Bronchus fibroblast of lung (primary cell): ENCODE measurements around the gene AXIN1. TPM values are rescaled to one million over a fixed set of nuclear protein-coding genes. Genes with fewer than 3 reads are reported as not detected.

Experiments
- total RNA-seq: library from RNA; depleted of rRNA; stranded (reverse); fragments of >200 nt; gene quantifications from 2 replicates; pipeline ENCODE4 v1.2.3, GENCODE V29; 2015

Gene AXIN1
- total RNA-seq: 18.0 and 19.0 TPM in 2 replicates

DNA sequence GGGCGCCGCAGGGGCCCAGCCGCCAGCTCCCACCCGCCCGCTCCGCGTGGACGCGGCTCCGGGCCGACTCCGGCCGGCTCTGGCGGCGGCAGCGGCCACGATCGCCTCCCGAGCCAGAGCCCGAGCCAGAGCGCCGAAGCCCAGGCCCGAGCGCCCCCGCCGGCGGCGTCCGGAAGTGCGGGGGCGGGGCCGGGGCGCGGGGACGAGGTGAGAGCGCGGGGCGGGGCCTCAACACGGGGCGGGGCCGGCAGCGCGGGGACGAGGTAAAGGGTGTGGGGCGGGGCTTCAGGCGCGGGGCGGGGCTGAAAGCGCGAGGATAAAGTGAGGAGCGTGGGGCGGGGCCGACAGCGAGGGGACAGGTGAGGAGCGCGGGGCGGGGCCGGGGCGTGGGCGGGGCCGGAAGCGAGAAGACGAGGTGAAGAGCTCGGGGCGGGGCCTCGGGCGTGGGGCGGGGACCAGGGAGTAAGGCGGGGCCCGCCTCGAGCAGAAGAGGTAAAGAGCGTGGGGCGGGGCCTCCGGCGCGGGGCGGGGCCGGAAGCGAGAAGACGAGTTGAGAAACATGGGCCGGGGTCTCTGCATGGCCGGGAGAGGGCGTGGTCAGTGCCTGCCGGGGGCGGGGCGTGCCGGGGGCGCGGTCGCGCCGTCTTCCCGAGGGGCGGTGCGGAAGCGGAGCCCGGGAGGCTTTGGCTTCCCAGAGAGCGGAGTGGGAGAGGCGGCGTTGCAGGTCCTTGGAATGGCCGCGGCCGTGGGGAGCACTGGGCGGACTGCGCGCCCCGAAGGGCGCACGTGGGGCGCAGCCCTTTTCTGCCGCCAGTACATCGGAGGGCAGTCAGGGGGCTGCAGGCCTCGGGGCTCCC is at the start of gene AXIN1:
AXIN1 (minus strand) TSS at position 177 of the 857 bp plus-strand sequence. CDS start 5,698 bp downstream, outside the sequence.

DNA sequence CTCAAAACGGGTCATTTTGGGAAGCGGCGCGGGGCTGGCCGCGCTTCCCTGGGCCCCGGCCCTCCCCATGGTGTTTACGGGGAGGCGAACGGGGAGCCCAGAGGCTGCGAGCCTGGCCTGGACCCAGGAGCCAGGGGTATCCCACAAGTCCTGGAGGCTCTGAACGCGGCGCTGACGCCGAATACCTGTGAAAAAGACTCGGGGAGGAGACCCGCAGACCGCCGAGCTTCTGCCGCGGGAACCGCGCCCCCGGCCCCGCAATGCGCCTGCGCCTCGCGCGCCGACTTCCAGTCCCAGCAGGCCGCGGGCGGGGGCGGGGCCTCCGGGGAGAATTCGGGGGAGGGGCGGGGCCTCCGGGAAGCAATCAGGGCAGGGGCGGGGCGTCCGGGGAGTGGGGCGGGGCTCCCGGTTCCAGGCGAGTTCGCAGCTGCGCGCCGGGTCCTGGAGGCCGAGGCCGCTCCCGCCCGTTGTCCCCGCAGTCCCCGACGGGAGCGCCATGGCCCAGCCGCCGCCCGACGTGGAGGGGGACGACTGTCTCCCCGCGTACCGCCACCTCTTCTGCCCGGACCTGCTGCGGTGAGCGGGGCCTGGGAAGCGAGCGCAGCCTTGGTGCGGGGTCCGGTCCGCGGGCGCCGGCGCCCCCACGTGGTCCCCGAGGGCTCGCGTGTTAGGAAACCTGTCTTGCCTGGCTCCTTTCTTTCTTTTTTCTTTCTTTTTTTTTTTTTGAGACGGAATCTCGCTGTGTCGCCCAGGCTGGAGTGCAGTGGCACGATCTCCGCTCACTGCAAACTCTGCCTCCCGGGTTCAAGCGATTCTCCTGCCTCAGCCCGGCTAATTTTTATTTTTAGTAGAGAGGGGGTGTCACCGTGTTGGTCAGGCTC is 49.2 kb upstream of the AXIN1 start, which contains the start of gene DECR2:
DECR2 (plus strand) TSS at position 418 of the 881 bp plus-strand sequence; CDS start at position 497, 79 bp downstream.

GRCh38 chr16:397135-397661 is 44.7 kb upstream of the AXIN1 start, which contains the start of gene NME4:
NME4 (plus strand) TSS chr16:397199; CDS start chr16:397223, 24 bp downstream.

DNA sequence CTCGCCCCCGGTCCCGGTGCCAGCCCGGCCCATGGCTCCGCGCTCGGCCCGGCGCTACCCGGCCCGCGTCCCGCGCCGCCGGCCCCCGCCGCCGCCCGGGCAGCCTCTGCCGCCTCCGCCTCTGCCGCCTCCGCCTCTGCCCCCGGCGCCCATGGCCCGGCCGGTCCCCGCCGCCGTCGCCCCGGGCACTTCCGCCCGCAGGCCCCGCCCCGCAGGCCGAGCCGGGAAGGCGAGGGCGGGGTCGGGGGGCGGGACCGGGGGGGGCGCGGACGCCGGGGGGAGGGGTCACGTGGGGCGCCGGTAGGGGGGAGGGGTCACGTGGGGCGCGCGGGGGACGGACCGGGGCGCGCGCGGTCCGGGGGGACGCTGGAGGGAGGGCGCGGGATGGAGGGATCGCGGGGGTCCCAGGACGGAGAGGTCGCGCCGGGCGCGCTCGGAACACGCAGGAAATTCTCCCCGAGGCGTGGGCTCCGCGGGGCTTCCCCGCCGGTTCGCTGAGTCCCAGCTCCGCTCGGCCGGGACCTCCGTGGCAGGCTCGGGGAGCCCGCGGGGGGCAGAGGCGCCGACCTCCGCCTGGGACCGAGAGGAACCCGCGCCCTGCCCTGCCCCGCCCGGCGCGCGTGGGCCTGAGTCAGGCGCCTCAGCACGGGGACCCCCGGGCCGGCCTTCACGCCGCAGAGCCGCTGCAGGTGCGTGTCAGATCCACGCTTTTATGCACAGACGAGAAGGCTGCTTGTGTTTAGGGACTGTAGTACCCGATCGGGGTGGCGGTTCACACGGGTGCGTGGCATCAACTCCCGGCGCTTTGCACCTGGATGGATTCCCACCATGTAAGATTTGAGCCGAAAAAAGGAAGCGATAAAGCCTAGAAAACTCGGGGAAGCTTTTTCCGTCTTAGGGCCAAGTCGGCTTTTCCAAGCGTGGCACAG is 29.5 kb upstream of the AXIN1 start, which contains the start of gene PGAP6:
PGAP6 (minus strand) TSS at position 190 of the 929 bp plus-strand sequence; CDS start at position 33, 157 bp downstream.

DNA sequence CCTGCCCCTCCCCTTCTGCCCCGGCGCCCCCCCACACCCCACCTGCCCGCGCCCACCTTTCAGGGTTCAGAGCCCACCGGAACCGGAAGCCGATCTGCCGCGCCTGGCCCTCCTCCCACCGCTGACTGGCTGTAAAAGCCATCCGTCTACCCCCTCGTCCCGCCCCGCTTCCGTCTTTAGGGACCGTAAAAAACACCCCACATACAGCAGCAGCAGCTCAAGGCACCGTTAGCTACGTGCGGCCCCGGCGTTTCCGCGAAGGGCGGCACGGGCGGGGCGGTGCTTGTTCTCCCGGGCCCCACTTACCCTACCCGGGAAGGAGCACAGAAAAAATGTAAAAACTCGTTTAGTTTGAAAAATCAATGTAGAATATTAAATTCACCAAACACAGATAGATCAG is 17.9 kb upstream of the AXIN1 start, which contains the start of gene MRPL28:
MRPL28 (minus strand) TSS at position 96 of the 400 bp plus-strand sequence. CDS start 320 bp downstream, outside the sequence.

GRCh38 chr16:283033-283805 is 69.3 kb downstream of the AXIN1 start, which contains the start of gene PDIA2:
PDIA2 (plus strand) TSS chr16:283164; CDS start chr16:283170, 6 bp downstream.

GRCh38 chr16:280552-280951 is 72.0 kb downstream of the AXIN1 start, which contains the start of gene ARHGDIG:
ARHGDIG (plus strand) TSS chr16:280591; CDS start chr16:280681, 90 bp downstream.

DNA sequence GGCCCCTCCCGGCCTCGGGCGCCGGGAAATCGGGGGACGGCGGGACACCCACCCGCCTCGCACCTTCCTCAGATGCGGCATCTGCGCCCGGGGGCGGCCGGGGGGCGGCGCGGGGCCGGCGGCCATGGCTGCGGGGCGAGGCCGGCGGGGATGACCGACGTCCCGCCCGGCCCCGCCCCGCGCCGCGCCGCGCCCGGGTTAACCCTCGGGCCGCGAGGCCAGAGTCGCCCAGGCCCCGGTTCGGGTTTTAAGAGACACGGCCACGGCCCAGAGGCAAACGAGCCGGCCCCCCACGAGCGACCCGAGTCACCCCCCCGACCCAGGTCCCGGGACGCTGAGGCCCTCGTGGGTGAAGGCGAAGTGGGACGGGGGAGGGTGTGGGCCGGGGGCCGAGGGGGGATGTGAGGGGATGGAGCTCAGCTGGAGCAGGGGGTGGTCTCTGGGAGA is 76.7 kb downstream of the AXIN1 start, which contains the start of gene RGS11:
RGS11 (minus strand) TSS at position 159 of the 447 bp plus-strand sequence; CDS start at position 126, 33 bp downstream.

Other genes starting within 250 kb of the AXIN1 start
- gene NPRL3, start 214.1 kb downstream of the AXIN1 start, total RNA-seq: 12.9 and 14.4 TPM in 2 replicates
- not detected in 2 replicates for gene HBZ, start 200.1 kb downstream of the AXIN1 start, total RNA-seq
- not detected in 2 replicates for gene HBM, start 186.7 kb downstream of the AXIN1 start, total RNA-seq
- gene HBA2, start 179.8 kb downstream of the AXIN1 start, total RNA-seq: 1.6 and 1.7 TPM in 2 replicates
- gene HBA1, start 176.0 kb downstream of the AXIN1 start, total RNA-seq: not detected in 2 replicates
- gene HBQ1, start 172.3 kb downstream of the AXIN1 start, total RNA-seq: 1.2 and 1.9 TPM in 2 replicates
- 25.6 and 38.5 TPM in 2 replicates for gene LUC7L, start 123.3 kb downstream of the AXIN1 start, total RNA-seq
- gene FAM234A, start 117.9 kb downstream of the AXIN1 start, total RNA-seq: 76.9 and 86.8 TPM in 2 replicates
- 0.17 and 0.30 TPM in 2 replicates for gene RGS11, start 76.8 kb downstream of the AXIN1 start, total RNA-seq
- not detected in 2 replicates for gene ARHGDIG, start 72.1 kb downstream of the AXIN1 start, total RNA-seq
- gene PDIA2, start 69.6 kb downstream of the AXIN1 start, total RNA-seq: 0.17 and 0.45 TPM in 2 replicates
- 186 and 196 TPM in 2 replicates for gene MRPL28, start 17.8 kb upstream of the AXIN1 start, total RNA-seq
- 41.5 and 49.5 TPM in 2 replicates for gene PGAP6, start 29.3 kb upstream of the AXIN1 start, total RNA-seq
- gene NME4, start 44.5 kb upstream of the AXIN1 start, total RNA-seq: 158 and 175 TPM in 2 replicates
- gene DECR2, start 49.2 kb upstream of the AXIN1 start, total RNA-seq: 21.5 and 24.1 TPM in 2 replicates
- 15.3 and 17.5 TPM in 2 replicates for gene RAB11FIP3, start 72.9 kb upstream of the AXIN1 start, total RNA-seq
- 32.6 and 39.8 TPM in 2 replicates for gene CAPN15, start 175.0 kb upstream of the AXIN1 start, total RNA-seq
- gene PRR35, start 207.7 kb upstream of the AXIN1 start, total RNA-seq: not detected in 2 replicates
- 0.50 and 0.59 TPM in 2 replicates for gene NHLRC4, start 214.3 kb upstream of the AXIN1 start, total RNA-seq
- gene PIGQ, start 217.2 kb upstream of the AXIN1 start, total RNA-seq: 29.1 and 37.9 TPM in 2 replicates
- gene RAB40C, start 237.3 kb upstream of the AXIN1 start, total RNA-seq: 18.1 and 22.2 TPM in 2 replicates